Muscle of leg (tissue), 16 donors: ENCODE measurements around the gene SYNGR2. TPM values are rescaled to one million over a fixed set of nuclear protein-coding genes. Genes with fewer than 3 reads are reported as not detected.

ENCODE experiments used
- DNase-seq: peaks from one replicate; pipeline ENCODE4 v3.0.0; 2013
- H3K27ac ChIP-seq: one replicate; pipeline ENCODE4 v1.5.1; 2013; ENCODE audit warnings: mild to moderate bottlenecking, low read length, control low read depth
- H3K27me3 ChIP-seq: one replicate; pipeline ENCODE4 v1.6.1; 2013; ENCODE audit warnings: low read length; ENCODE audit not compliant: control insufficient read depth, insufficient read depth
- H3K36me3 ChIP-seq: one replicate; pipeline ENCODE4 v1.6.1; 2013; ENCODE audit warnings: low read length; ENCODE audit not compliant: control insufficient read depth, insufficient read depth
- H3K4me1 ChIP-seq: one replicate; pipeline ENCODE4 v1.6.1; 2013; ENCODE audit warnings: low read length; ENCODE audit not compliant: control insufficient read depth, insufficient read depth
- H3K4me3 ChIP-seq: one replicate; pipeline ENCODE4 v1.5.1; 2013; ENCODE audit warnings: low read length, control low read depth
- H3K9me3 ChIP-seq: replicated peaks from 2 replicates; pipeline ENCODE4 v1.6.1; 2013; ENCODE audit warnings: low read depth, low read length; ENCODE audit not compliant: control insufficient read depth
- WGBS: methylation state at CpG from one replicate; pipeline ENCODE4 v1.1.5; 2013; ENCODE audit warnings: missing lambda C conversion rate; ENCODE audit not compliant: insufficient coverage; 5-methylcytosine and 5-hydroxymethylcytosine counted together
- long read RNA-seq, 11 donors: transcript quantifications; one replicate each; lab custom pipeline, GENCODE V29; 2026
- polyA plus RNA-seq, 8 donors: library from polyadenylated mRNA; unstranded; fragments of 120-200 nt; gene quantifications; one replicate each; pipeline versions ENCODE4 v1.2.1 to v1.2.3, GENCODE V29; 2013; ENCODE audit warnings: inconsistent platforms in 1 of 8, low replicate concordance in 1 of 8; ENCODE audit not compliant: insufficient read length in 8 of 8, insufficient read depth in 1 of 8
- total RNA-seq: library from RNA; stranded (reverse); fragments of 120-200 nt; gene quantifications from one replicate; pipeline ENCODE4 v1.2.4, GENCODE V29; 2013

The SYNGR2 gene, protein sequence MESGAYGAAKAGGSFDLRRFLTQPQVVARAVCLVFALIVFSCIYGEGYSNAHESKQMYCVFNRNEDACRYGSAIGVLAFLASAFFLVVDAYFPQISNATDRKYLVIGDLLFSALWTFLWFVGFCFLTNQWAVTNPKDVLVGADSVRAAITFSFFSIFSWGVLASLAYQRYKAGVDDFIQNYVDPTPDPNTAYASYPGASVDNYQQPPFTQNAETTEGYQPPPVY
- total RNA-seq (31.4 TPM), polyA plus RNA-seq (100 to 1,000 TPM in 1 of 8 donors, 10 to 100 TPM in 7; 56.3 to 103 (median 89.7) TPM)
- long read RNA-seq, donor 1, transcript SYNGR2-209 (1 exons, 3,036 nt), result minor isoform, 7 of 31 reads
- long read RNA-seq, donor 1, transcript SYNGR2-201 (4 exons, 2,325 nt), result major isoform, 22 of 31 reads
- long read RNA-seq, donor 1, partial matches to known transcripts, result 0 of 31 reads
- long read RNA-seq, donor 1, other reads (novel, unspliced or antisense), result 0 of 31 reads
- long read RNA-seq, donor 2, transcript SYNGR2-201 (4 exons, 2,325 nt), result major isoform, 5 of 9 reads
- long read RNA-seq, donor 2, partial matches to known transcripts, result 0 of 9 reads
- long read RNA-seq, donor 2, other reads (novel, unspliced or antisense), result 0 of 9 reads
- long read RNA-seq, donor 3, transcript SYNGR2-204 (3 exons, 2,125 nt), result minor isoform, 9 of 129 reads
- long read RNA-seq, donor 3, transcript SYNGR2-209 (1 exons, 3,036 nt), result minor isoform, 14 of 129 reads
- long read RNA-seq, donor 3, transcript SYNGR2-201 (4 exons, 2,325 nt), result major isoform, 91 of 129 reads
- long read RNA-seq, donor 3, partial matches to known transcripts, result 11 of 129 reads
- long read RNA-seq, donor 3, other reads (novel, unspliced or antisense), result 0 of 129 reads
- long read RNA-seq, donor 4, transcript SYNGR2-209 (1 exons, 3,036 nt), result minor isoform, 9 of 77 reads
- long read RNA-seq, donor 4, transcript SYNGR2-201 (4 exons, 2,325 nt), result major isoform, 41 of 77 reads
- long read RNA-seq, donor 4, transcript SYNGR2-208 (2 exons, 864 nt), result minor isoform, 7 of 77 reads
- long read RNA-seq, donor 4, transcript SYNGR2-204 (3 exons, 2,125 nt), result minor isoform, 6 of 77 reads
- long read RNA-seq, donor 4, partial matches to known transcripts, result 7 of 77 reads
- long read RNA-seq, donor 4, other reads (novel, unspliced or antisense), result 0 of 77 reads
- long read RNA-seq, donor 5, transcript SYNGR2-209 (1 exons, 3,036 nt), result minor isoform, 22 of 118 reads
- long read RNA-seq, donor 5, transcript SYNGR2-201 (4 exons, 2,325 nt), result major isoform, 82 of 118 reads
- long read RNA-seq, donor 5, transcript SYNGR2-204 (3 exons, 2,125 nt), result minor isoform, 7 of 118 reads
- long read RNA-seq, donor 5, partial matches to known transcripts, result 0 of 118 reads
- long read RNA-seq, donor 5, other reads (novel, unspliced or antisense), result 0 of 118 reads
- long read RNA-seq, donor 6, transcript SYNGR2-209 (1 exons, 3,036 nt), result minor isoform, 31 of 182 reads
- long read RNA-seq, donor 6, transcript SYNGR2-201 (4 exons, 2,325 nt), result major isoform, 129 of 182 reads
- long read RNA-seq, donor 6, transcript SYNGR2-208 (2 exons, 864 nt), result minor isoform, 8 of 182 reads
- long read RNA-seq, donor 6, partial matches to known transcripts, result 6 of 182 reads
- long read RNA-seq, donor 6, other reads (novel, unspliced or antisense), result 0 of 182 reads
- long read RNA-seq, donor 7, transcript SYNGR2-204 (3 exons, 2,125 nt), result minor isoform, 8 of 111 reads
- long read RNA-seq, donor 7, transcript SYNGR2-201 (4 exons, 2,325 nt), result major isoform, 65 of 111 reads
- long read RNA-seq, donor 7, transcript SYNGR2-209 (1 exons, 3,036 nt), result minor isoform, 25 of 111 reads
- long read RNA-seq, donor 7, partial matches to known transcripts, result 8 of 111 reads
- long read RNA-seq, donor 7, other reads (novel, unspliced or antisense), result 0 of 111 reads
- long read RNA-seq, donor 8, transcript SYNGR2-201 (4 exons, 2,325 nt), result major isoform, 31 of 56 reads
- long read RNA-seq, donor 8, transcript SYNGR2-209 (1 exons, 3,036 nt), result minor isoform, 20 of 56 reads
- long read RNA-seq, donor 8, partial matches to known transcripts, result 0 of 56 reads
- long read RNA-seq, donor 8, other reads (novel, unspliced or antisense), result 0 of 56 reads
- long read RNA-seq, donor 9, transcript SYNGR2-204 (3 exons, 2,125 nt), result minor isoform, 5 of 81 reads
- long read RNA-seq, donor 9, transcript SYNGR2-209 (1 exons, 3,036 nt), result minor isoform, 25 of 81 reads
- long read RNA-seq, donor 9, transcript SYNGR2-201 (4 exons, 2,325 nt), result major isoform, 47 of 81 reads
- long read RNA-seq, donor 9, partial matches to known transcripts, result 0 of 81 reads
- long read RNA-seq, donor 9, other reads (novel, unspliced or antisense), result 0 of 81 reads
- long read RNA-seq, donor 10, transcript SYNGR2-208 (2 exons, 864 nt), result minor isoform, 9 of 120 reads
- long read RNA-seq, donor 10, transcript SYNGR2-204 (3 exons, 2,125 nt), result minor isoform, 8 of 120 reads
- long read RNA-seq, donor 10, transcript SYNGR2-201 (4 exons, 2,325 nt), result major isoform, 59 of 120 reads
- long read RNA-seq, donor 10, transcript SYNGR2-209 (1 exons, 3,036 nt), result minor isoform, 34 of 120 reads
- long read RNA-seq, donor 10, partial matches to known transcripts, result 9 of 120 reads
- long read RNA-seq, donor 10, other reads (novel, unspliced or antisense), result 0 of 120 reads
- long read RNA-seq, donor 11, transcript SYNGR2-209 (1 exons, 3,036 nt), result minor isoform, 21 of 86 reads
- long read RNA-seq, donor 11, transcript SYNGR2-201 (4 exons, 2,325 nt), result major isoform, 59 of 86 reads
- long read RNA-seq, donor 11, partial matches to known transcripts, result 0 of 86 reads
- long read RNA-seq, donor 11, other reads (novel, unspliced or antisense), result 0 of 86 reads

DNA sequence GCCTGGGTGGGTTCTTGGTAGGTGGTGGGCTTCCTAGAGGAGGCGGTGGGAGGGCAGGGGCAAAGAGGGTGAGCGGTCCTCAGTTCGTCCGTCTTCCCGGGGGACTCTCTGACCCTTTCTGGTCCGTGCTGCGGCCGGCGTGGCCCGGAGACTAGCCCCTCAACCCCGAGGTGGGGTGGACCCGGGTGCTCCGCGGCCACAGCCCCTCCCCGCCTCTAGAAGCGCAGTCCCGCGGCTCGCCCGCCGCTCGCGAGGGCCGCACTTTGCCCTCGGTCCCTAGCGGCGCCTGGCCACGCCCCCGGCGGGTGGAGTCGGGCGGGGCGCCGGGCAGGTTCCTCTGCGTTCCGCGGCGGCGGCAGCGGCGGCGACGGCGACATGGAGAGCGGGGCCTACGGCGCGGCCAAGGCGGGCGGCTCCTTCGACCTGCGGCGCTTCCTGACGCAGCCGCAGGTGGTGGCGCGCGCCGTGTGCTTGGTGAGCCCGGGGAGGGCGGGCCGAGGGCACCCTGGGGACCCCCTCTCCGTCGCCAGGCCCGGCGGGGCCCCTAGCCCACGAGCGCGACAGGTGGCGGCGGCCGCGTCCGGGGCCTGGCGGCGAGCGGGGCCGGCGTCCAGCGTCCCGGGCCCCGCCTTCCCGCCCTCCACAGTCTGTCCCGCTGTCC is at the start of gene SYNGR2:
TSS of gene SYNGR2 (plus strand) at position 340 of the 661 bp plus-strand sequence. CDS start at position 376, 36 bp downstream.
- H3K4me3 ChIP-seq, result peak within 1 kb of the TSS; percentile 59
- H3K27me3 ChIP-seq, result no peaks in the 10 kb centered on the region
- H3K4me1 ChIP-seq, result peaks cover 46% of the 10 kb centered on the region
- DNase-seq, result peak; percentile 80
- H3K9me3 ChIP-seq, result no peaks in the 10 kb centered on the region
- under 1% methylated on average over 67 of the region's 84 CpGs for WGBS
- peaks cover 20% of the 10 kb centered on the region for H3K36me3 ChIP-seq
- peak within 1 kb of the TSS; percentile 81 for H3K27ac ChIP-seq

DNA sequence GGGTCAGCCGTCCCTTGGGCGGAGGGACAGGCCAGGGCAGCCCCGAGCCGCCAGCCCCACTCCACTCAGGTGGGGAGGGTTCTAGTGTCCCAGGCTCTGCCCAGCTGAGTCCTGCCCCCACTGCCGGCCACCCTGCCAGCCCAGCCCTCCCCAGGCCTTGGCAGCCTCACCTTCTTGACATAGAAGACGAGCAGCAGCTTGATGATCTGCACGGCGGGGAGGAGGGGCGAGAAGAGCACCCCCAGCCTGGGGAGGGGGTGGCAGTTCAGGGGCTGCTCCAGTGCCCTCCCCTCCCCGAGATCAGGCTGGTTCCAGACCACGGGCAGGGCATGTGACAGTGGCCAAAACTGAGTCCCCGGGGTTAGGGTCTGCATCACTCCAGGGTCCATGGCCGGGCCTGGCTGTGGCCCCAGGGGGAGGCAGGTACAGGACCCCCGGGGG is 49.6 kb upstream of the SYNGR2 start:
- Histone ChIP-seq H3K4me3 (no peak overlapping the region), H3K36me3 (peaks cover 43% of the 10 kb centered on the region), H3K9me3 (no peaks in the 10 kb centered on the region), H3K27me3 (no peaks in the 10 kb centered on the region), H3K27ac (no peak overlapping the region), H3K4me1 (peaks cover under 1% of the 10 kb centered on the region)
- DNase-seq, result no peak
- WGBS, result 74% methylated on average over 10 of the region's 14 CpGs

DNA sequence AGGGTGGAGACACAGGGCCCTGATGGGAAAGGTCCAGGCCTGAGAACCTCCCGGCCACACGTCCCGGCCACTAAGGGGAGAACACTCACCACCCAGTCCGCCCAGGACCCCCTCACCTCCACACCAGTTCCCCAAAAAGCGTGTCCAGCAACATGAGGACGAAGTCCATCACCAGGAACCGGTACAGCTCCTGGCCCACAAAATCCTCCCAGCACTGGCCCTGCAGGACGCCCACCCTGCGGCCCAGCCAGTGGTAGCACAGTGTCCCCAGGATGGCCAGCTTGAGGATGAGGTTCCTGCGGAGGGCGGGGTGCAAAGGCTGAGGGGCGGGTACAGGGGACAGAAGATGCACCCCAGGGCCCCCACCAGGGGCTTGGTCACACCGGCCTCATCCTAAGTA is 47.8 kb upstream of the SYNGR2 start:
- DNase-seq, result no peak
- 97% methylated on average over 10 of the region's 13 CpGs for WGBS
- Histone ChIP-seq H3K4me1 (peaks cover 18% of the 10 kb centered on the region), H3K4me3 (no peak overlapping the region), H3K36me3 (peaks cover 56% of the 10 kb centered on the region), H3K27me3 (no peaks in the 10 kb centered on the region), H3K9me3 (no peaks in the 10 kb centered on the region), H3K27ac (no peak overlapping the region)

DNA sequence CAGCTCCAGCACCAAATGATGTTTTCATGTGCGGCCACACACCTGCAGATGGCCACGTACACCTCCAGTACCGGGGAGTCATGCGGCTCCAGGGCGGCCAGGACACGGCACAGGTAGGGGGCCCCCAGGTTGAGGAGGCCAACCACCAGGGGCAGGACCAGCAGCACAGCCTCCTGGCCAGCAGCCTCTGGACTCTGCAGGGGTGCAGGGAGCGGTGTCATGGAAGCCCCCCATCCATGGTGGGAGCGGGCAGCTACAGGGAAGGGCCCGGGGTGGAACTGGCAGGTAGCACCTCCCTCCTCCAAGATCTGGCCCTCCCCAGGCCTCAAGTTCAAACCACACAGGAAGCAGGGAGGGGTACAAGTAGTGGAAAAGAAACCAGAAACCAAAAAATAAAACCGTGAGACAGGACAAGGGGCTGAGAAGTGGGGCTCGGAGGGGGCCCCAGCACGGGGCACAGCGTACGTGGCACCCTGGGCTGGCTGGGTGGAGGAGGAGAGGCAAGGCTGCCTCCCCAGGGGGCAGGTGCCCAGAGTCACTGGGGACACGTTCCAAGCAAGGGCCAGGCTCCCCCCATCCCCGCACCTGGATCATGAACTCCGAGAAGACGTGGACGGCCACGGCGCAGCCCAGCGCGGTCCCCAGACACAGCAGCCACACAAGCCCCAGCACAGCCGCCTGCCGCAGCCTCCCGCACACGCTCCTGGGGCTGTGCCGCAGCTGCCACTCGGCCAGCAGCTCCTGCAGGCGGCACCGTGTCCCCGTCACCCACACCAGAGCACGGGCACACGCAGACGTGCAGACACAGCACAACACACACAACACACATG is 47.2 kb upstream of the SYNGR2 start:
- no peak overlapping the region for H3K4me3 ChIP-seq
- H3K4me1 ChIP-seq, result peaks cover 24% of the 10 kb centered on the region
- H3K36me3 ChIP-seq, result peaks cover 61% of the 10 kb centered on the region
- H3K27ac ChIP-seq, result no peak overlapping the region
- DNase-seq, result no peak
- H3K27me3 ChIP-seq, result no peaks in the 10 kb centered on the region
- no peaks in the 10 kb centered on the region for H3K9me3 ChIP-seq
- 79% methylated on average over 33 of the region's 35 CpGs for WGBS

DNA sequence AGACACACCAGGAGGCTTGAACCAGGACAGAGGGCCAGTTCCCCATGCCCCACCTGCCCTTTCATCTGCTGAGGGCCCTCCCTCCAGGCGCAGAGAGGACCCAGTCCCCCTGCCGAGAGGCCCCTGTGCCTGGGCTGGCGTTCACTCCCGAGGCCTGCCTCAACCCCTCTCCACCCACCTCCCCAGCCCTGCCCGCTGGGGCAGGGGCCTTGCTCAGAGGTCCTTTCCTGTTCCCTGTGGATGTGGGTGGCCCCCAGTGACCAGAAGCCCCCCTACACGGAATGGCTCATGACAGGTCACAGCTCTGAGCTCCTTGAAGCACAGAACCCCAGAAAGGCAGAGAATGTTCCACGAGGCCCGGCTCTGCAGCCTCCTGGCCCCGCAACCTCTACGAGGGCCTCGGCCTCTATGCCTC is 46.6 kb upstream of the SYNGR2 start:
- H3K27me3 ChIP-seq, result no peaks in the 10 kb centered on the region
- peaks cover 30% of the 10 kb centered on the region for H3K4me1 ChIP-seq
- H3K9me3 ChIP-seq, result no peaks in the 10 kb centered on the region
- 68% methylated on average over 11 of the region's 11 CpGs for WGBS
- no peak overlapping the region for H3K4me3 ChIP-seq
- H3K36me3 ChIP-seq, result peaks cover 61% of the 10 kb centered on the region
- no peak for DNase-seq
- no peak overlapping the region for H3K27ac ChIP-seq

DNA sequence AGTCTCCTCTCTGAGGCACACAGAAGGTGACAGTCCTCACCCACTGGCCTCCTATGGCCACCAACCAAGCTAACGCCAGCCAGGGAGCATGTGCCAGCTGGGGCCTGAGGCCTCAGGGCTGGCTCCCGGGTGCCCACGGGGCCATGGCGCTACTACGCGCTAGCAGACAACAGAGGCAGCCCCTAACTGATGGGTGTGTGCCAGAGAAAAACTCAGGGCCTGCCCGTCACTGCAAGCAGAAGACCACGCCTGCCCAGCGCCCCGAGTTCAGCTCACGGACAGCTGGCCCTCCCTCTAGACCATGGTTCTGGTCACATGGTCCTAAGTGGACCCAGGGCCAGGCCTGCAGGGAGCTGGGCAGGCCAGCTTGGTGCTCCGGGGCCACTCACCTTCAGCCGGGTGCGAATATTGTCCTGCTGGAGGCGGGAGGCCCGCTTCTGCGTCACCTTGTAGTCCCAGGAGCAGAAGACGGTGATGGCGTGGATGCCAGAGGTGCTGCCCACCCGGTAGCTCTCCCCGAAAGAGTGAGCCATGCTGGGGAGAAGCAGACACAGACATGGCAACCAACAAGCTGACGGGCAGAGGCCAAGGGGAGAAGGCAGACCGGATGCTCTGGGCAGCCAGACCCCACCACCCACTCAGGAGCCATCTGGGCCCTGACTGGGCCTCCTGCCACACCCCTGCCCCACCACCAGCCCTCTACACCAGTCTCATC is 46.0 kb upstream of the SYNGR2 start:
- Histone ChIP-seq H3K4me3 (no peak overlapping the region), H3K27me3 (no peaks in the 10 kb centered on the region), H3K36me3 (peaks cover 58% of the 10 kb centered on the region), H3K27ac (no peak overlapping the region), H3K9me3 (no peaks in the 10 kb centered on the region), H3K4me1 (peaks cover 35% of the 10 kb centered on the region)
- no peak for DNase-seq
- 87% methylated on average over 22 of the region's 23 CpGs for WGBS

DNA sequence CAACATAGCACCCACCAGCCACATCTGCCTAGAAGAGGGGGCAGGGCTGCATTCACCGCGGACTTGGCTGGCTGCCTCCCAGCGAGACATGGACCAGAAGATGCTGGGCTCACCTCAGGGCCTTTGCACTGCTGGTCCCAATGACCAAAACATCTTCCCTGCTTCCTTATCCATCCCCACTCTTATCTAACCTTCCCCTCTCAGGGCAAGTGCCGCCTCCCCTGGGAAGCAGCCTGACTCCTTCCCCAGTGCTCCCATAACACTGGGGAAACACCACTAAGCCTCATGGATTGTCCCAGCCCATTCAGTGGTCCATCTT is 45.5 kb upstream of the SYNGR2 start:
- H3K36me3 ChIP-seq, result peaks cover 54% of the 10 kb centered on the region
- peaks cover 2% of the 10 kb centered on the region for H3K27me3 ChIP-seq
- no peak overlapping the region for H3K27ac ChIP-seq
- DNase-seq, result no peak
- 69% methylated on average over 4 of the region's 4 CpGs for WGBS
- no peaks in the 10 kb centered on the region for H3K9me3 ChIP-seq
- H3K4me1 ChIP-seq, result peaks cover 41% of the 10 kb centered on the region
- H3K4me3 ChIP-seq, result no peak overlapping the region
